ENCODE data around the gene PCYOX1L.

DNA sequence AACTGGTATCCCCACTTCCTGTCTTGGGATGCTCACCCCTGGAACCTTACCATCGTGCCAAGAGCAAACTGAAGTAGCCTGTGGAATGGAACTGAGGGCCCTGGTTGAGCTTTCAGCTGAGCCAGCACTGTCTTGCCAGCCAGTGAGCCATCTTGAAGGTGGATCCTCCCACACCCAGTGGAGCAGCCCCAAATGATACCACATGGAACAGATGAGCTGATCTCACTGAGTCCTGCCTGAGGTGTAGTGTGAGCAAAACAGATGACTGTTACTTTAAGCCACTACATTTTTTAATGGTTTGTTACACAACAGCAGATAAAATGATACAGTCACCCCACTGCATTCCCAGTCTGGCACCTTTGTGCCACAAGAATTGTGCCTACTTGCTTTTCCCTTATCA, 2.2 kb upstream of the PCYOX1L start:
- TF ChIP-seq POLR2AphosphoS5 (IDR thresholded peaks at IDR 0.05; ENCODE audit: low read depth, low read length) (no peak), POLR2A (IDR thresholded peaks at IDR 0.05; ENCODE audit: low read depth, low read length) (no peak)

Data from GM12892 (cell line).